HEK293 (cell line): Measurements from ENCODE around the gene LITAFD.
A peak's percentile ranks its signal among the peaks of the same experiment; 100 is the strongest.
"Not testable (repeated sequence)": the region's sequence is repeated elsewhere in the genome, so short reads cannot be mapped to it uniquely, and the experiment has no call there.

Experiments
- CTCF ChIA-PET: fragments of 350-600 bp; formaldehyde crosslinking; extraction: SDS; loops from one replicate; lab custom pipeline; 2021; ENCODE audit warnings: antibody characterized with exemption; lab: Yijun Ruan, JAX
- POLR2A ChIA-PET: fragments of 300-600 bp; formaldehyde crosslinking; extraction: SDS; loops from one replicate; lab custom pipeline; 2020; ENCODE audit warnings: antibody characterized with exemption, inconsistent platforms; lab: Yijun Ruan, JAX
- H3K27ac ChIP-seq: fragments of 200-500 bp; sonication (Bioruptor generic); 2 replicates; pipeline ENCODE4 v1.5.1; 2014; ENCODE audit warnings: low read depth, low read length, control low read depth, inconsistent platforms; ENCODE audit errors: extremely low read depth
- H3K36me3 ChIP-seq, 2 experiments: fragments of 200-500 bp in 1 of 2; sonication (Bioruptor generic) in 1 of 2; 1 replicate in 1 of 2; 2 replicates in 1 of 2; pipeline ENCODE4 v1.5.1; 2014 to 2017; ENCODE audit warnings: inconsistent platforms in 2 of 2, low read length in 2 of 2; ENCODE audit not compliant: control insufficient read depth in 2 of 2, insufficient read depth in 1 of 2
- H3K4me1 ChIP-seq: fragments of 200-500 bp; sonication (Bioruptor generic); 2 replicates; pipeline ENCODE4 v1.5.1; 2014; ENCODE audit warnings: mild to moderate bottlenecking, low read length, inconsistent platforms; ENCODE audit not compliant: control insufficient read depth, insufficient read depth
- H3K4me3 ChIP-seq: 2 replicates; pipeline ENCODE4 v1.5.1; 2011; ENCODE audit warnings: low read depth, mild to moderate bottlenecking, control low read depth, low read length, moderate library complexity
- H3K9me3 ChIP-seq: fragments of 200-500 bp; sonication (Bioruptor generic); 2 replicates; pipeline ENCODE4 v1.5.1; 2014; ENCODE audit warnings: low read depth, low read length, inconsistent platforms; ENCODE audit not compliant: control insufficient read depth, insufficient read depth
- GLIS1 ChIP-seq: fragments of 450-650 bp; formaldehyde crosslinking; IDR thresholded peaks from 2 replicates; pipeline ENCODE4 v1.5.1; 2016; ENCODE audit warnings: missing biosample characterization, missing genetic modification characterization
- KLF10 ChIP-seq: fragments of 450-650 bp; IDR thresholded peaks from 2 replicates; pipeline ENCODE4 v1.5.1; 2018; ENCODE audit warnings: missing biosample characterization, mild to moderate bottlenecking, missing genetic modification characterization
- SETDB1 ChIP-seq: IDR thresholded peaks from one replicate; pipeline ENCODE4 v1.6.1; 2017; ENCODE audit warnings: mild to moderate bottlenecking, low read length, moderate library complexity, mixed read lengths; ENCODE audit not compliant: insufficient read length
- ZBTB8A ChIP-seq: fragments of 450-650 bp; formaldehyde crosslinking; IDR thresholded peaks from 2 replicates; pipeline ENCODE4 v1.5.1; 2016; ENCODE audit warnings: missing biosample characterization, missing genetic modification characterization
- ZNF112 ChIP-seq: fragments of 450-650 bp; formaldehyde crosslinking; IDR thresholded peaks from 2 replicates; pipeline ENCODE4 v1.5.0; 2017; ENCODE audit warnings: missing biosample characterization, missing genetic modification characterization
- ZNF174 ChIP-seq: fragments of 450-650 bp; formaldehyde crosslinking; IDR thresholded peaks from 2 replicates; pipeline ENCODE4 v1.5.0; 2017; ENCODE audit warnings: missing biosample characterization, mild to moderate bottlenecking, missing genetic modification characterization
- ZNF223 ChIP-seq: fragments of 450-650 bp; formaldehyde crosslinking; IDR thresholded peaks from 2 replicates; pipeline ENCODE4 v1.5.1; 2016; ENCODE audit warnings: missing biosample characterization, missing genetic modification characterization
- ZNF664 ChIP-seq: fragments of 450-650 bp; formaldehyde crosslinking; IDR thresholded peaks from 2 replicates; pipeline ENCODE4 v1.5.1; 2016; ENCODE audit warnings: missing biosample characterization, missing genetic modification characterization
- ZNF776 ChIP-seq: fragments of 450-650 bp; formaldehyde crosslinking; IDR thresholded peaks from 2 replicates; pipeline ENCODE4 v1.5.0; 2017; ENCODE audit warnings: missing biosample characterization, missing genetic modification characterization, borderline replicate concordance
- ZNF830 ChIP-seq: fragments of 450-650 bp; IDR thresholded peaks from 2 replicates; pipeline ENCODE4 v1.5.0; 2018; ENCODE audit warnings: missing biosample characterization, missing genetic modification characterization, low read depth, mild to moderate bottlenecking, moderate library complexity
- TF ChIP-seq, protein P1 (sequence below): fragments of 450-650 bp; formaldehyde crosslinking; IDR thresholded peaks from 2 replicates; pipeline ENCODE4 v1.5.1; 2016; ENCODE audit warnings: missing biosample characterization, missing genetic modification characterization
- TF ChIP-seq, protein P2 (sequence below): fragments of 450-650 bp; formaldehyde crosslinking; IDR thresholded peaks from 2 replicates; pipeline ENCODE4 v1.5.1; 2017; ENCODE audit warnings: missing biosample characterization, missing genetic modification characterization
- TF ChIP-seq, protein P3 (sequence below): fragments of 450-650 bp; formaldehyde crosslinking; IDR thresholded peaks from 2 replicates; pipeline ENCODE4 v1.5.1; 2016; ENCODE audit warnings: missing biosample characterization, missing genetic modification characterization

LITAFD gene

GRCh38 chr16:8872071-8872470 is 10.1 kb upstream of the LITAFD start:
- TF ChIP-seq ZNF112 (no peak), ZNF223 (no peak)
- Histone ChIP-seq H3K9me3 (no peaks in the 10 kb centered on the region), H3K4me3 (no peak overlapping the region), H3K4me1 (peaks cover 3% of the 10 kb centered on the region; the same call in 1 of the 2 replicates), H3K27ac (no peak overlapping the region), H3K36me3 (no peaks in the 10 kb centered on the region)
- POLR2A ChIA-PET: interaction anchor here (0.7 kb wide), 1 partner anchor 158 kb away, joined by 5 read pairs; no protein-coding TSS in a partner anchor
- CTCF ChIA-PET: interaction anchor here (0.7 to 4.5 kb wide), 3 partner anchors 9 to 39 kb away, joined by 3 to 30 read pairs (median 3); partner anchors contain the start of gene LITAFD

DNA sequence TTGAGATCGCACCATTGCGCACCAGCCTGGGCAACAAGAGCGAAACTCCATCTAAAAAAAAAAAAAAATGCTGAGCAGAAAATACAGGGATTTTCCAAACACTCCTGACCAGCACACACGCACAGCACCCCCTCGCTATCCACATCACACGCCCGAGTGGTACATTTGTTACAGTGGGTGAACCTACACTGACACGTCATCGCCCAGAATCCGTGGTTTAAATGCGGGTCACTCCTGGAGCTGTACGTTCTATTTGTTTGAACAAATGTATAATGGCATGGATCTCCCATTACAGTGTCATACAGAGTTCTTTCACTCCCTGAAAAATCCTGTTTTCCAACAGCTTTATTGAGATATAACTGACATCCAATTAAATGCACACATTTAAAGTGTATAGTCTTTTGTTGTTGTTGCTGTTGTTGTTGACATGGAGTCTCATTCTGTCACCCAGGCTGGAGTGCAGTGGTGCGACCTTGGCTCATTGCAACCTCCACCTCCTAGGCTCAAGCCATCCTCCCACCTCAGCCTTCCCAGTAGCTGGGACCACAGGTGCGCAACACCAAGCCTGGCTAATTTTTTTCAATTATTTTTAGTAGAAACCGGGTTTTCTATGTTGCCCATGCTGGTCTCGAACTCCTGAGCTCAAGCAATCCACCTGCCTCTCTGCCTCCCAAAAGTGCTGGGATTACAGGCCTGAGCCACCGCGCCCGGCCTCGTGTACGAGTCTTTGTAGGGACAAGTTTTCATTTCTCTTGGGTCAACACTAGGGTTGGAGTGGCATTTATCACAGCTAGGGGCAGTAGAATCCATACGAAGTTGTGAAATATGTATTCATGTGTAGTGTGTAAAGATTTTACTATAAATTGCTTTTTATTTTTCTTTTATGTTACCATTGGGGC is 8.9 kb upstream of the LITAFD start:
- ChIA-PET CTCF (interaction anchor here (0.7 to 4.5 kb wide), 5 partner anchors 8 to 127 kb away, joined by 3 to 30 read pairs (median 5); partner anchors contain the start of gene LITAFD), POLR2A (interaction anchor here (0.7 kb wide), 1 partner anchor 156 kb away, joined by 5 read pairs; no protein-coding TSS in a partner anchor)
- Histone ChIP-seq H3K4me1 (peaks cover 3% of the 10 kb centered on the region; the same call in 1 of the 2 replicates), H3K4me3 (no peak overlapping the region), H3K36me3 (no peaks in the 10 kb centered on the region), H3K27ac (no peak overlapping the region), H3K9me3 (no peaks in the 10 kb centered on the region)
- TF ChIP-seq ZNF112 (no peak), ZNF776 (tag by site-specific recombination) (no peak), ZNF664 (tag by site-specific recombination) (peak; percentile 92), GLIS1 (tag by site-specific recombination) (no peak), ZNF830 (tag by site-specific recombination) (no peak)
- TF ChIP-seq, protein P1, sequence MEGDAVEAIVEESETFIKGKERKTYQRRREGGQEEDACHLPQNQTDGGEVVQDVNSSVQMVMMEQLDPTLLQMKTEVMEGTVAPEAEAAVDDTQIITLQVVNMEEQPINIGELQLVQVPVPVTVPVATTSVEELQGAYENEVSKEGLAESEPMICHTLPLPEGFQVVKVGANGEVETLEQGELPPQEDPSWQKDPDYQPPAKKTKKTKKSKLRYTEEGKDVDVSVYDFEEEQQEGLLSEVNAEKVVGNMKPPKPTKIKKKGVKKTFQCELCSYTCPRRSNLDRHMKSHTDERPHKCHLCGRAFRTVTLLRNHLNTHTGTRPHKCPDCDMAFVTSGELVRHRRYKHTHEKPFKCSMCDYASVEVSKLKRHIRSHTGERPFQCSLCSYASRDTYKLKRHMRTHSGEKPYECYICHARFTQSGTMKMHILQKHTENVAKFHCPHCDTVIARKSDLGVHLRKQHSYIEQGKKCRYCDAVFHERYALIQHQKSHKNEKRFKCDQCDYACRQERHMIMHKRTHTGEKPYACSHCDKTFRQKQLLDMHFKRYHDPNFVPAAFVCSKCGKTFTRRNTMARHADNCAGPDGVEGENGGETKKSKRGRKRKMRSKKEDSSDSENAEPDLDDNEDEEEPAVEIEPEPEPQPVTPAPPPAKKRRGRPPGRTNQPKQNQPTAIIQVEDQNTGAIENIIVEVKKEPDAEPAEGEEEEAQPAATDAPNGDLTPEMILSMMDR: peak; percentile 26; the same call in 1 of the 2 replicates

DNA sequence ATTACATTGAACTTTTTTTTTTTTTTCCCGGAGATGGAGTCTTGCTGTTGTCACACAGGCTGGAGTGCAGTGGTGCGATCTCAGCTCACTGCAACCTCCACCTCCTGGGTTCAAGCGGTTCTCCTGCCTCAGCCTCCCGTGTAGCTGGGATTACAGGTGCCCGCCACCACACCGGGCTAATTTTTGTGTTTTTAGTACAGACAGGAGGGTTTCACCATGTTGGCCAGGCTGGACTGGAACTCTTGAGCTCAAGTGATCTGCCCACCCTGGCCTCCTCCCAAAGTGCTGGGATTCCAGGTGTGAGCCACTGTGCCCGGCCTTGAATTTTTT is 8.3 kb upstream of the LITAFD start:
- CTCF ChIA-PET: interaction anchor here (0.7 to 4.5 kb wide), 4 partner anchors 7 to 126 kb away, joined by 4 to 30 read pairs (median 6); partner anchors contain the start of gene LITAFD
- H3K27ac ChIP-seq, POLR2A ChIA-PET, H3K4me1 ChIP-seq, H3K4me3 ChIP-seq, H3K36me3 ChIP-seq, H3K9me3 ChIP-seq: not testable (repeated sequence)

GRCh38 chr16:8874388-8874787 is 7.8 kb upstream of the LITAFD start:
- no peak overlapping the region for H3K27ac ChIP-seq
- TF ChIP-seq KLF10 (tag by site-specific recombination) (no peak), ZBTB8A (tag by site-specific recombination) (no peak), SETDB1 (no peak), ZNF174 (tag by site-specific recombination) (no peak)
- TF ChIP-seq, protein P2, sequence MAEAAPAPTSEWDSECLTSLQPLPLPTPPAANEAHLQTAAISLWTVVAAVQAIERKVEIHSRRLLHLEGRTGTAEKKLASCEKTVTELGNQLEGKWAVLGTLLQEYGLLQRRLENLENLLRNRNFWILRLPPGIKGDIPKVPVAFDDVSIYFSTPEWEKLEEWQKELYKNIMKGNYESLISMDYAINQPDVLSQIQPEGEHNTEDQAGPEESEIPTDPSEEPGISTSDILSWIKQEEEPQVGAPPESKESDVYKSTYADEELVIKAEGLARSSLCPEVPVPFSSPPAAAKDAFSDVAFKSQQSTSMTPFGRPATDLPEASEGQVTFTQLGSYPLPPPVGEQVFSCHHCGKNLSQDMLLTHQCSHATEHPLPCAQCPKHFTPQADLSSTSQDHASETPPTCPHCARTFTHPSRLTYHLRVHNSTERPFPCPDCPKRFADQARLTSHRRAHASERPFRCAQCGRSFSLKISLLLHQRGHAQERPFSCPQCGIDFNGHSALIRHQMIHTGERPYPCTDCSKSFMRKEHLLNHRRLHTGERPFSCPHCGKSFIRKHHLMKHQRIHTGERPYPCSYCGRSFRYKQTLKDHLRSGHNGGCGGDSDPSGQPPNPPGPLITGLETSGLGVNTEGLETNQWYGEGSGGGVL (tag by site-specific recombination): no peak
- TF ChIP-seq, protein P3, sequence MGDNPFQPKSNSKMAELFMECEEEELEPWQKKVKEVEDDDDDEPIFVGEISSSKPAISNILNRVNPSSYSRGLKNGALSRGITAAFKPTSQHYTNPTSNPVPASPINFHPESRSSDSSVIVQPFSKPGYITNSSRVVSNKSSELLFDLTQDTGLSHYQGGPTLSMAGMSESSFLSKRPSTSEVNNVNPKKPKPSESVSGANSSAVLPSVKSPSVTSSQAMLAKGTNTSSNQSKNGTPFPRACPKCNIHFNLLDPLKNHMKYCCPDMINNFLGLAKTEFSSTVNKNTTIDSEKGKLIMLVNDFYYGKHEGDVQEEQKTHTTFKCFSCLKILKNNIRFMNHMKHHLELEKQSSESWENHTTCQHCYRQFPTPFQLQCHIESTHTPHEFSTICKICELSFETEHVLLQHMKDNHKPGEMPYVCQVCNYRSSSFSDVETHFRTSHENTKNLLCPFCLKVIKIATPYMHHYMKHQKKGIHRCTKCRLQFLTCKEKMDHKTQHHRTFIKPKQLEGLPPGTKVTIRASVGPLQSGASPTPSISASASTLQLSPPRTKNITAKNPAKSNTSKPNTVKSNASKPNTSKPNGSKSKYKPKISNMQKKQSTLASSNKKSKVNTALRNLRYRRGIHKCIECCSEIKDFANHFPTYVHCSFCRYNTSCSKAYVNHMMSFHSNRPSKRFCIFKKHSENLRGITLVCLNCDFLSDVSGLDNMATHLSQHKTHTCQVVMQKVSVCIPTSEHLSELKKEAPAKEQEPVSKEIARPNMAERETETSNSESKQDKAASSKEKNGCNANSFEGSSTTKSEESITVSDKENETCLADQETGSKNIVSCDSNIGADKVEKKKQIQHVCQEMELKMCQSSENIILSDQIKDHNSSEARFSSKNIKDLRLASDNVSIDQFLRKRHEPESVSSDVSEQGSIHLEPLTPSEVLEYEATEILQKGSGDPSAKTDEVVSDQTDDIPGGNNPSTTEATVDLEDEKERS (tag by site-specific recombination): no peak
- ChIA-PET POLR2A (no interaction called here), CTCF (interaction anchor here (1.3 kb wide), 1 partner anchor 13 kb away, joined by 6 read pairs; no protein-coding TSS in a partner anchor)
- H3K4me3 ChIP-seq: no peak overlapping the region
- peaks cover 2% of the 10 kb centered on the region; the same call in 1 of the 2 replicates for H3K4me1 ChIP-seq
- no peaks in the 10 kb centered on the region for H3K36me3 ChIP-seq
- H3K9me3 ChIP-seq: no peaks in the 10 kb centered on the region

GRCh38 chr16:8875317-8875716 is 6.8 kb upstream of the LITAFD start:
- CTCF ChIA-PET: interaction anchor here (0.6 to 1.8 kb wide), 2 partner anchors 21 to 133 kb away, joined by 3 to 5 read pairs; no protein-coding TSS in a partner anchor
- H3K4me3 ChIP-seq, H3K4me1 ChIP-seq, H3K27ac ChIP-seq, H3K9me3 ChIP-seq, POLR2A ChIA-PET, H3K36me3 ChIP-seq: not testable (repeated sequence)
